PC-3 (cell line): Measurements from ENCODE around the gene MIEF1. TPM values are rescaled to one million over a fixed set of nuclear protein-coding genes. Genes with fewer than 3 reads are reported as not detected.

Experiments used
- ATAC-seq: fragments of 200-7000 bp; cut with Tn5 transposase; 2 replicates; pipeline ENCODE4 v1.9.1; 2020; ENCODE audit warnings: mild to moderate bottlenecking, moderate library complexity
- BruUV-seq: library from RNA; stranded (reverse); fragments of 400-500 nt; replicated peaks from 2 replicates; lab custom pipeline; 2021; lab: Mats Ljungman, UMichigan
- CTCF ChIA-PET: fragments of 300-600 bp; sonication (Branson Sonifier 250); formaldehyde crosslinking; loops from one replicate; lab custom pipeline; 2022; ENCODE audit warnings: antibody characterized with exemption; lab: Charles Lee
- POLR2A ChIA-PET: fragments of 300-600 bp; sonication (Branson Sonifier 250); formaldehyde crosslinking; loops from one replicate; lab custom pipeline; 2022; ENCODE audit warnings: antibody characterized with exemption; ENCODE audit not compliant: unreplicated experiment; lab: Charles Lee
- DNase-seq: peaks from one replicate; pipeline ENCODE4 v3.0.0-alpha.2; 2015
- H2AFZ ChIP-seq: fragments of 300-600 bp; sonication (generic); 2 replicates; pipeline ENCODE4 v1.6.0; 2016; ENCODE audit warnings: antibody characterized with exemption, low read length
- H3F3A ChIP-seq: fragments of 300-600 bp; sonication (generic); one replicate; pipeline ENCODE4 v1.6.0; 2017; ENCODE audit warnings: antibody characterized with exemption, low read length, control low read depth, mild to moderate bottlenecking; ENCODE audit not compliant: unreplicated experiment
- H3K27ac ChIP-seq: fragments of 300-600 bp; sonication (generic); 2 replicates; pipeline ENCODE4 v1.5.1; 2016; ENCODE audit warnings: mild to moderate bottlenecking, low read length
- H3K27me3 ChIP-seq: fragments of 300-600 bp; sonication (generic); 2 replicates; pipeline ENCODE4 v1.6.1; 2016; ENCODE audit warnings: low read length, mixed read lengths
- H3K36me3 ChIP-seq: fragments of 300-600 bp; sonication (generic); 2 replicates; pipeline ENCODE4 v1.6.1; 2016; ENCODE audit warnings: low read depth, mixed run types, low read length, mixed read lengths
- H3K4me1 ChIP-seq: fragments of 300-600 bp; sonication (generic); 2 replicates; pipeline ENCODE4 v1.5.1; 2016; ENCODE audit warnings: low read length; ENCODE audit not compliant: insufficient read depth
- H3K4me2 ChIP-seq: fragments of 300-600 bp; sonication (generic); 2 replicates; pipeline ENCODE4 v1.6.0; 2016; ENCODE audit warnings: low read length
- H3K4me3 ChIP-seq: fragments of 300-600 bp; sonication (generic); 2 replicates; pipeline ENCODE4 v1.5.1; 2016; ENCODE audit warnings: mild to moderate bottlenecking, low read length, mixed read lengths
- H3K79me2 ChIP-seq: fragments of 300-600 bp; sonication (generic); 2 replicates; pipeline ENCODE4 v1.6.1; 2017; ENCODE audit warnings: low read length, mixed read lengths
- H3K9ac ChIP-seq: fragments of 300-600 bp; sonication (generic); 2 replicates; pipeline ENCODE4 v1.6.0; 2016; ENCODE audit warnings: mild to moderate bottlenecking, low read length
- H3K9me2 ChIP-seq: fragments of 300-600 bp; sonication (generic); replicated peaks from 2 replicates; pipeline ENCODE4 v1.6.1; 2016; ENCODE audit warnings: mixed run types, low read length, mixed read lengths
- H3K9me3 ChIP-seq: fragments of 300-600 bp; sonication (generic); 2 replicates; pipeline ENCODE4 v1.6.1; 2016; ENCODE audit warnings: low read length, mixed read lengths
- H4K20me1 ChIP-seq: fragments of 300-600 bp; sonication (generic); 2 replicates; pipeline ENCODE4 v1.6.1; 2016; ENCODE audit warnings: low read length, mixed read lengths
- EZH2 ChIP-seq: fragments of 300-600 bp; sonication (generic); IDR thresholded peaks from one replicate; pipeline ENCODE4 v1.6.1; 2017; ENCODE audit warnings: antibody characterized with exemption, mild to moderate bottlenecking, low read length; ENCODE audit not compliant: unreplicated experiment
- EZH2phosphoT487 ChIP-seq: fragments of 300-600 bp; sonication (generic); IDR thresholded peaks from 2 replicates; pipeline ENCODE4 v1.6.1; 2018; ENCODE audit warnings: mild to moderate bottlenecking, antibody characterized with exemption, low read length, borderline replicate concordance
- intact Hi-C: fragments of 100-400 bp; cut with micrococcal nuclease; formaldehyde crosslinking; loops from 2 replicates; pipeline ENCODE4 v1.9.0; 2023
- total RNA-seq: library from RNA; depleted of rRNA; stranded (reverse); fragments of >200 nt; gene quantifications from 2 replicates; pipeline ENCODE4 v1.2.3, GENCODE V29; 2014
- TF ChIP-seq, protein P1 (sequence below): fragments of 300-600 bp; sonication (generic); conservative IDR thresholded peaks from 2 replicates; pipeline ENCODE4 v1.5.1; 2017; ENCODE audit warnings: antibody characterized with exemption, low read depth, mild to moderate bottlenecking, low read length

Gene MIEF1
- total RNA-seq, 1 experiment from 2014 or later: 23.2 TPM

DNA sequence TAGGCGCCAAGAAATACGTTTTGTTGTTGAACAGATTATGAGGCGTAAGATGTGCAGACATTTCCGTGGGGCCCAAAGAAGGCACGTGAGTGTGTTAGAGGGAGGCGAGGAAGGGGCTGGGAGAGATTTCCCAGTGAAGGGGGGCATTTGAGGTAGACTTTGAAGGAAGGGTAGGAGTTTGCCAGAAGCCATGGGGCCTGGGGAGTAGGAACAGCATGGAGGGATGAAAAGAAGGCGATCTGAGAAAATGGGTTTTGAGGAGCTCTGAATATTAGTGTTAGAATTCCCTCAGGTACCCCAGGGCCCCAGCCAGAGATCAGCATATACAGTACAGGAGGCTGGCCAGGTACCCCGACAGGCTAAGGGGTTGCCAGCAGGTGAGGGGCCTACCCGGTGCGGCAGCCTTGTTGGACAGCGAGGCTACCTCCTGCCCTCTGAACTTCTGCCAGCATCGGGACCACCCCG, 414 bp upstream of the MIEF1 start:
- peak; percentile 20; the same call in 1 of the 2 replicates for ATAC-seq
- no peak overlapping the region for H3K27ac ChIP-seq
- POLR2A ChIA-PET: no interaction called here
- intact Hi-C loops: no loop called here
- H3K27me3 ChIP-seq: no peaks in the 10 kb centered on the region
- H3K4me3 ChIP-seq: peak overlapping the region; percentile 93
- H3K9ac ChIP-seq: peak overlapping the region; percentile 94
- H2AFZ ChIP-seq: peak overlapping the region; percentile 78
- peak overlapping the region; percentile 78 for H3K4me2 ChIP-seq
- H3K9me3 ChIP-seq: no peaks in the 10 kb centered on the region
- no peaks in the 10 kb centered on the region for H3K9me2 ChIP-seq
- BruUV-seq: TSS peak; percentile 90
- peaks cover 23% of the 10 kb centered on the region; the same call in 1 of the 2 replicates for H3K36me3 ChIP-seq
- DNase-seq: no peak
- CTCF ChIA-PET: interaction anchor here (1.0 kb wide), 2 partner anchors 18 to 28 kb away, joined by 4 to 5 read pairs; partner anchors contain the start of gene ATF4
- no peaks in the 10 kb centered on the region for H3F3A ChIP-seq
- H4K20me1 ChIP-seq: no peaks in the 10 kb centered on the region
- H3K79me2 ChIP-seq: peaks cover 44% of the 10 kb centered on the region
- TF ChIP-seq, protein P1, sequence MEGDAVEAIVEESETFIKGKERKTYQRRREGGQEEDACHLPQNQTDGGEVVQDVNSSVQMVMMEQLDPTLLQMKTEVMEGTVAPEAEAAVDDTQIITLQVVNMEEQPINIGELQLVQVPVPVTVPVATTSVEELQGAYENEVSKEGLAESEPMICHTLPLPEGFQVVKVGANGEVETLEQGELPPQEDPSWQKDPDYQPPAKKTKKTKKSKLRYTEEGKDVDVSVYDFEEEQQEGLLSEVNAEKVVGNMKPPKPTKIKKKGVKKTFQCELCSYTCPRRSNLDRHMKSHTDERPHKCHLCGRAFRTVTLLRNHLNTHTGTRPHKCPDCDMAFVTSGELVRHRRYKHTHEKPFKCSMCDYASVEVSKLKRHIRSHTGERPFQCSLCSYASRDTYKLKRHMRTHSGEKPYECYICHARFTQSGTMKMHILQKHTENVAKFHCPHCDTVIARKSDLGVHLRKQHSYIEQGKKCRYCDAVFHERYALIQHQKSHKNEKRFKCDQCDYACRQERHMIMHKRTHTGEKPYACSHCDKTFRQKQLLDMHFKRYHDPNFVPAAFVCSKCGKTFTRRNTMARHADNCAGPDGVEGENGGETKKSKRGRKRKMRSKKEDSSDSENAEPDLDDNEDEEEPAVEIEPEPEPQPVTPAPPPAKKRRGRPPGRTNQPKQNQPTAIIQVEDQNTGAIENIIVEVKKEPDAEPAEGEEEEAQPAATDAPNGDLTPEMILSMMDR: no peak
- no peak for TF ChIP-seq EZH2
- no peak for TF ChIP-seq EZH2phosphoT487
- peaks cover 17% of the 10 kb centered on the region for H3K4me1 ChIP-seq

DNA sequence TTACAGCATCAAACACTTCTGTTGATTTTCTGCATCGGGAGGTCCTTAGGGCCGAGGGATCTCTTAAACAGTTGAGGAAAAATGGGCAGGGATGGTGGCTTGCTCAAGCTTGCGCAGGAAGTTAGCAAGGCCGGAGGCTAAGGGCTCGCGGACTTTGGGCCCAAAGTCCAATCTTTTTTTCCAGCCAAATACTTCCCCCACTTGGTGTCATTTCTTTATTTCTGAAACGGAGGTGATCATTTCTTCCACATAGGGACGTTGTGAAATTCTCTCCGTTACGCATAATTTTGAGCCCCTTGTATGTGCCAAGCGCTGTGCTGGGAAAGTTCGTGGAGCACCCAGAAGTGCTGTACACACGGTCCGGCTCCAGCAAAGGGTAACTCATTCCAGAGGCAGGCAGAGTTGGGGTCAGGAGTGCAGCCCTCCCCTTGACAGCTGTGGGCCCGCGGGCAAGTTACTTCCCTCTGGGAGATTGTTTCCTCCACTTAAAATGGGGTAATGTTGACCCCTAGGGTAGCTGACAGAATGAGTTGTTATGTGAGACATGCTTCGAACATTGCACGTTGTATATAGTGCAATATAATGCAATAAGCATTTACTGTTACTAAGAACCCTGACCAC, 809 bp downstream of the MIEF1 start:
- Histone ChIP-seq H3K27me3 (no peaks in the 10 kb centered on the region), H3K9me3 (no peaks in the 10 kb centered on the region), H3K79me2 (peaks cover 50% of the 10 kb centered on the region), H3K4me3 (peak overlapping the region; percentile 93), H3K27ac (peak overlapping the region; percentile 25; the same call in 1 of the 2 replicates), H4K20me1 (no peaks in the 10 kb centered on the region), H3F3A (no peaks in the 10 kb centered on the region), H2AFZ (peak overlapping the region; percentile 78), H3K9ac (peak overlapping the region; percentile 94), H3K36me3 (peaks cover 27% of the 10 kb centered on the region; the same call in 1 of the 2 replicates), H3K4me1 (peaks cover 17% of the 10 kb centered on the region), H3K9me2 (no peaks in the 10 kb centered on the region), H3K4me2 (peak overlapping the region; percentile 78)
- ChIA-PET CTCF (no interaction called here), POLR2A (no interaction called here)
- no peak for TF ChIP-seq EZH2
- TF ChIP-seq, protein P1: no peak
- no peak for TF ChIP-seq EZH2phosphoT487
- no peak for DNase-seq
- intact Hi-C loops: no loop called here
- BruUV-seq: TSS peak; percentile 50
- ATAC-seq: peak; percentile 5; the same call in 1 of the 2 replicates

DNA sequence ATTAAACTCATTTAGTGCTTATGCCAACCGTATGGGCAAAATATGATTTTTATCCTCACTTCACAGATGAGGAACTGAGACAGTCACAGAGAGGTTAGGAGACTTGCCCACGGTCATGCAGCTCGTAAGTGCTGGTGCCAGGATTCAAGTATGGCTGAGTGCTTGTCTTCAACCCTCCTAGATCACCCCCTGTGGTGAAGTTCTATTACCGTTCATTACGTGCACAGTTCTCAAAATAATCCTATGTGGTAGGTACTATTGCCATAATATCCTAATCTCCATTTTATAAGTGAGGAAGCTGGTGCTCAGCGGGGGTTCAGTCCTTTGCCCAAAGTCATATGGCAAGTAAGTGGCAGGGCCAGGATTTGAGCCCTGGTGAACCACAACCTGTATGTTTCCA, 1.5 kb downstream of the MIEF1 start:
- Histone ChIP-seq H3K36me3 (peaks cover 34% of the 10 kb centered on the region; the same call in 1 of the 2 replicates), H3K27ac (no peak overlapping the region), H3K9ac (peak overlapping the region; percentile 94; the same call in 1 of the 2 replicates), H3K4me1 (peaks cover 17% of the 10 kb centered on the region), H3K4me3 (peak overlapping the region; percentile 93), H2AFZ (no peak overlapping the region), H3K9me2 (no peaks in the 10 kb centered on the region), H3K27me3 (no peaks in the 10 kb centered on the region), H3K4me2 (peak overlapping the region; percentile 78), H3F3A (no peaks in the 10 kb centered on the region), H4K20me1 (no peaks in the 10 kb centered on the region), H3K9me3 (no peaks in the 10 kb centered on the region), H3K79me2 (peaks cover 57% of the 10 kb centered on the region)
- CTCF ChIA-PET: no interaction called here
- POLR2A ChIA-PET: no interaction called here
- ATAC-seq: no peak
- no peak for DNase-seq
- no TSS peak for BruUV-seq
- intact Hi-C loops: no loop called here
- TF ChIP-seq EZH2phosphoT487 (no peak), EZH2 (no peak)
- TF ChIP-seq, protein P1: no peak
